HepG2 (cell line): ENCODE results near the gene FHIT. TPM values are rescaled to one million over a fixed set of nuclear protein-coding genes. Genes with fewer than 3 reads are reported as not detected.

Experiments
- ATAC-seq: fragments of 200-7000 bp; cut with Tn5 transposase; 3 replicates; pipeline ENCODE4 v1.9.1; 2020; ENCODE audit warnings: mild to moderate bottlenecking, moderate library complexity
- BruUV-seq: library from RNA; stranded (reverse); fragments of 400-500 nt; replicated peaks from 2 replicates; lab custom pipeline; 2021; lab: Mats Ljungman, UMichigan
- CTCF ChIA-PET: fragments of 300-600 bp; formaldehyde crosslinking; extraction: SDS; loops from one replicate; lab custom pipeline; 2021; ENCODE audit warnings: low total read pairs, inconsistent platforms, low intra/inter-chr PET ratio; lab: Yijun Ruan, JAX
- POLR2A ChIA-PET: fragments of 350-600 bp; sonication (Branson Sonifier 250); formaldehyde crosslinking; loops from one replicate; lab custom pipeline; 2020; ENCODE audit warnings: antibody characterized with exemption, inconsistent platforms; lab: Yijun Ruan, JAX
- DNase-seq: peaks from one replicate; pipeline ENCODE4 v3.0.0-alpha.2; 2015; ENCODE audit warnings: low spot score
- FAIRE-seq: peaks from 3 replicates; lab custom pipeline; 2011; peaks lifted over from hg19 to GRCh38; lab: Jason Lieb, UNC
- H2AFZ ChIP-seq: one replicate; pipeline ENCODE4 v1.6.1; 2011; ENCODE audit warnings: low read length, inconsistent platforms
- H3K27ac ChIP-seq: fragments of 300-600 bp; 3 replicates; pipeline ENCODE4 v1.8.0; 2011; ENCODE audit warnings: mixed run types, mild to moderate bottlenecking, mixed read lengths, low read length, inconsistent platforms; ENCODE audit not compliant: insufficient read depth; ENCODE audit errors: extremely low read length
- H3K27me3 ChIP-seq, 2 experiments: fragments of 200-600 bp in 1 of 2; 2 replicates in 1 of 2; 3 replicates in 1 of 2; pipeline versions ENCODE4 v1.6.0 to v1.8.0; 2011; ENCODE audit warnings: low read length in 2 of 2, mild to moderate bottlenecking in 2 of 2, moderate library complexity in 2 of 2, inconsistent platforms in 1 of 2; ENCODE audit not compliant: insufficient read depth in 2 of 2, control insufficient read depth in 1 of 2
- H3K36me3 ChIP-seq, 2 experiments: fragments of 200-600 bp in 1 of 2; replicated peaks in 1 of 2; 2 replicates in 1 of 2; 3 replicates in 1 of 2; pipeline versions ENCODE4 v1.5.1 to v1.8.0; 2011; ENCODE audit warnings: low read length in 2 of 2, inconsistent platforms in 1 of 2; ENCODE audit not compliant: insufficient read depth in 2 of 2, control insufficient read depth in 1 of 2
- H3K4me1 ChIP-seq: 2 replicates; pipeline ENCODE4 v1.5.1; 2012; ENCODE audit warnings: low read length, inconsistent platforms; ENCODE audit not compliant: insufficient read depth
- H3K4me2 ChIP-seq: 2 replicates; pipeline ENCODE4 v1.6.0; 2011; ENCODE audit warnings: low read depth, low read length, inconsistent platforms
- H3K4me3 ChIP-seq, 3 experiments: fragments of 200-600 bp in 1 of 3; sonication (generic), shearing (Covaris generic) in 1 of 3; replicated peaks in 1 of 3; 2 replicates each; pipeline ENCODE4 v1.5.1; 2011 to 2016; ENCODE audit warnings: low read length in 3 of 3, inconsistent platforms in 2 of 3, low read depth in 2 of 3, mild to moderate bottlenecking in 2 of 3, control low read depth in 1 of 3, mixed read lengths in 1 of 3; ENCODE audit not compliant: insufficient read depth in 1 of 3
- H3K79me2 ChIP-seq: one replicate; pipeline ENCODE4 v1.6.1; 2011; ENCODE audit warnings: low read length, inconsistent platforms; ENCODE audit not compliant: insufficient read depth
- H3K9ac ChIP-seq: 2 replicates; pipeline ENCODE4 v1.6.0; 2011; ENCODE audit warnings: mild to moderate bottlenecking, low read depth, low read length, inconsistent platforms; ENCODE audit not compliant: insufficient read depth
- H3K9me3 ChIP-seq: 2 replicates; pipeline ENCODE4 v1.5.1; 2012; ENCODE audit warnings: mild to moderate bottlenecking, low read length
- H4K20me1 ChIP-seq: 2 replicates; pipeline ENCODE4 v1.6.0; 2011; ENCODE audit warnings: inconsistent platforms, mild to moderate bottlenecking, low read length, moderate library complexity; ENCODE audit not compliant: insufficient read depth
- BRCA1 ChIP-seq: sonication (generic); formaldehyde crosslinking; IDR thresholded peaks from 2 replicates; pipeline ENCODE4 v1.4.0; 2020; ENCODE audit warnings: missing genetic modification reagents
- CHD2 ChIP-seq: IDR thresholded peaks from 2 replicates; pipeline ENCODE4 v1.6.1; 2011; ENCODE audit warnings: low read depth, low read length, improper control_type of control experiment
- GATAD2A ChIP-seq: IDR thresholded peaks from 2 replicates; pipeline ENCODE4 v1.6.1; 2016
- MXD4 ChIP-seq: IDR thresholded peaks from 2 replicates; pipeline ENCODE4 v1.6.1; 2016; ENCODE audit warnings: mild to moderate bottlenecking, missing biosample characterization, missing genetic modification reagents
- RBM22 ChIP-seq: fragments of 200-400 bp; formaldehyde crosslinking; optimal IDR thresholded peaks from 2 replicates; pipeline ENCODE3; 2017; ENCODE audit warnings: mild to moderate bottlenecking, low read length, moderate library complexity
- SMARCE1 ChIP-seq: fragments of 450-650 bp; IDR thresholded peaks from 2 replicates; pipeline ENCODE4 v1.6.1; 2017; ENCODE audit warnings: borderline replicate concordance
- ZC3H13 ChIP-seq: sonication (generic); formaldehyde crosslinking; IDR thresholded peaks from 2 replicates; pipeline ENCODE4 v1.8.1; 2023; ENCODE audit warnings: mild to moderate bottlenecking, missing genetic modification reagents, moderate library complexity
- ZC3H4 ChIP-seq: sonication (generic); formaldehyde crosslinking; IDR thresholded peaks from 2 replicates; pipeline ENCODE4 v1.4.0; 2020; ENCODE audit warnings: missing genetic modification reagents, borderline replicate concordance
- ZNF234 ChIP-seq: sonication (generic); formaldehyde crosslinking; conservative IDR thresholded peaks from 2 replicates; pipeline ENCODE4 v1.5.1; 2020; ENCODE audit warnings: mild to moderate bottlenecking, missing genetic modification reagents
- ZNF749 ChIP-seq: sonication (generic); formaldehyde crosslinking; IDR thresholded peaks from 2 replicates; pipeline ENCODE4 v1.8.0; 2022; ENCODE audit warnings: mild to moderate bottlenecking, missing genetic modification reagents, moderate library complexity, borderline replicate concordance
- ZNF883 ChIP-seq: sonication (generic); formaldehyde crosslinking; IDR thresholded peaks from 2 replicates; pipeline ENCODE4 v1.5.1; 2020; ENCODE audit warnings: mild to moderate bottlenecking, missing genetic modification reagents; ENCODE audit errors: not compliant biosample characterization
- WGBS: methylation state at CpG from one replicate; pipeline ENCODE4 v1.1.6; 2017; ENCODE audit warnings: low lambda C conversion rate; 5-methylcytosine and 5-hydroxymethylcytosine counted together
- in situ Hi-C: cut with HindIII; loops from 2 replicates; pipeline ENCODE4 v1.10.0; 2017; ENCODE audit warnings: low pct_unique_long_range_greater_than_20kb; ENCODE audit not compliant: extremely low pct_ligation_motif_present
- intact Hi-C: fragments of 100-400 bp; cut with micrococcal nuclease; formaldehyde crosslinking; loops from one replicate; pipeline ENCODE4 v1.10.0; 2022; ENCODE audit not compliant: unreplicated experiment
- polyA plus RNA-seq, 8 experiments: library from polyadenylated mRNA; depleted of rRNA in 3 of 8; stranded (reverse) in 7 of 8; unstranded in 1 of 8; fragments of >200 nt; fragmentation: Illumina TruSeq in 4 of 8; extraction: Trizol in 4 of 8; gene quantifications; 2 replicates each; pipeline versions ENCODE4 v1.2.1 to v1.2.3, GENCODE V29; 2011 to 2016; ENCODE audit warnings: low read depth in 4 of 8, missing spikeins in 1 of 8, mixed read lengths in 1 of 8; ENCODE audit not compliant: insufficient read depth in 1 of 8
- total RNA-seq, 5 experiments: library from RNA; depleted of rRNA; stranded (reverse); fragments of >200 nt; fragmentation: Illumina TruSeq; extraction: Trizol; gene quantifications; 2 replicates each; pipeline ENCODE4 v1.2.3, GENCODE V29; 2016; ENCODE audit warnings: low read depth in 1 of 5
- TF ChIP-seq, protein P1 (sequence below): sonication (generic); formaldehyde crosslinking; conservative IDR thresholded peaks from 2 replicates; pipeline ENCODE4 v1.4.0; 2020; ENCODE audit warnings: missing genetic modification reagents
- TF ChIP-seq, protein P2 (sequence below): sonication (generic); formaldehyde crosslinking; IDR thresholded peaks from 2 replicates; pipeline ENCODE4 v1.5.1; 2020; ENCODE audit warnings: missing genetic modification reagents, mild to moderate bottlenecking, borderline replicate concordance

Gene FHIT
- total and polyA plus RNA-seq, 2 of the 13 experiments (the other 11 are each of a cell fraction or from before 2014, with no cell fraction given) = 4.0 to 4.6 TPM

DNA sequence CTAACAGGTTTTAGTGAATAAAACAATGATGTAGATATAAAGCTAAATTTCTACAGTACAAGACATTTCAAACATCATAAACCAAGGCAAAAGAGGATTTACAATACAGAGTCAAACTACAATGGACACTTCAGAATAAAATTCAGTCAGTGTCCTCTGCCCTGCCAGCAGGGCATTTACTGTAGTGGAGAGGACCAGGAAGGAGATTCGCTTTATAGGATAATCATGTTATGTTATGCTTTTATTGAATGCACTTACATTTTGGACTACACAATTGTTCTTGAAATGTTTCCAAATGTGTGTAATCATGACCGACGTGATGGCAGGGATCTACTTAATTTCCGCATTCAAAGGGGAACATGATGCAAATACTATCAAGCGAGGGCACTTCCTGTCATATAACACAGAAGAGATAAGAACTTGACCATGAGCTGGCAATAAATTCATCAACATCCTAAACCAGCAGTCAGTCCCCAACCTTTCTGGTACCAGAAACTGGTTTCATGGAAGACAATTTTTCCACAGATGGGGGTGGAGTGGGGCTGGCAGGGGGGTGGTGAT is 925.6 kb downstream of the FHIT start:
- Histone ChIP-seq H3K9ac (no peak overlapping the region), H3K27ac (no peak overlapping the region), H4K20me1 (no peaks in the 10 kb centered on the region), H3K9me3 (no peaks in the 10 kb centered on the region), H3K4me3 (no peak overlapping the region), H3K79me2 (no peaks in the 10 kb centered on the region), H2AFZ (no peak overlapping the region), H3K36me3 (no peaks in the 10 kb centered on the region), H3K27me3 (no peaks in the 10 kb centered on the region), H3K4me1 (no peaks in the 10 kb centered on the region), H3K4me2 (no peak overlapping the region)
- no peak for TF ChIP-seq BRCA1 (CRISPR knock-in tag)
- no peak for DNase-seq
- ChIA-PET POLR2A (no interaction called here), CTCF (no interaction called here)
- FAIRE-seq = no peak
- no TSS peak for BruUV-seq
- intact Hi-C loops = no loop called here
- WGBS = 81% methylated on average over 5 of the region's 5 CpGs
- ATAC-seq = no peak
- in situ Hi-C loops = no loop called here

DNA sequence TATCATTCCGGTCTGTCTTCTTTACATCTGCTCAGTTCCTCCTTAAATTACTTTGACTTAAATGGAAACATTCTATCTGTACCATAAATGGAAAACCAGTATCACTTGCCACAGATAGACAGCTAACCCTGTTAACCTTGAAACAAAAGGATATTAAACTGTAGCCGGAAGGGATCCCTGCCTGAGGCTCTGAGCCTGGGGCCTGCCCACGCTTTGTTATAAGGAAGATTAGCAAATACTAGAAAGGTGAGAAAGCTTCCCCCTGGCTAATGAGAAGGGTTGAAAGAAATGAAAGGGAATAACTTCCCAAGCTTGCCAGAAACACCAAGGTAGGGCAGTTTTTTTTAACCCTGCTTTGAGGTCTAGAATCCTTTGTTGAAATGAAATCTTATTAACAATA is 927.6 kb downstream of the FHIT start:
- ATAC-seq = no peak
- BruUV-seq = no TSS peak
- 50% methylated on average over 3 of the region's 3 CpGs for WGBS

More for the DNA sequence above, 927.6 kb downstream of the FHIT start:
- H3K27ac ChIP-seq = no peak overlapping the region
- TF ChIP-seq, protein P1, sequence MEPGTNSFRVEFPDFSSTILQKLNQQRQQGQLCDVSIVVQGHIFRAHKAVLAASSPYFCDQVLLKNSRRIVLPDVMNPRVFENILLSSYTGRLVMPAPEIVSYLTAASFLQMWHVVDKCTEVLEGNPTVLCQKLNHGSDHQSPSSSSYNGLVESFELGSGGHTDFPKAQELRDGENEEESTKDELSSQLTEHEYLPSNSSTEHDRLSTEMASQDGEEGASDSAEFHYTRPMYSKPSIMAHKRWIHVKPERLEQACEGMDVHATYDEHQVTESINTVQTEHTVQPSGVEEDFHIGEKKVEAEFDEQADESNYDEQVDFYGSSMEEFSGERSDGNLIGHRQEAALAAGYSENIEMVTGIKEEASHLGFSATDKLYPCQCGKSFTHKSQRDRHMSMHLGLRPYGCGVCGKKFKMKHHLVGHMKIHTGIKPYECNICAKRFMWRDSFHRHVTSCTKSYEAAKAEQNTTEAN (CRISPR knock-in tag) = no peak
- TF ChIP-seq ZNF749 (CRISPR knock-in tag) = no peak
- no peak for TF ChIP-seq ZNF883 (CRISPR knock-in tag)
- no peak for TF ChIP-seq MXD4 (CRISPR knock-in tag)
- TF ChIP-seq, protein P2, sequence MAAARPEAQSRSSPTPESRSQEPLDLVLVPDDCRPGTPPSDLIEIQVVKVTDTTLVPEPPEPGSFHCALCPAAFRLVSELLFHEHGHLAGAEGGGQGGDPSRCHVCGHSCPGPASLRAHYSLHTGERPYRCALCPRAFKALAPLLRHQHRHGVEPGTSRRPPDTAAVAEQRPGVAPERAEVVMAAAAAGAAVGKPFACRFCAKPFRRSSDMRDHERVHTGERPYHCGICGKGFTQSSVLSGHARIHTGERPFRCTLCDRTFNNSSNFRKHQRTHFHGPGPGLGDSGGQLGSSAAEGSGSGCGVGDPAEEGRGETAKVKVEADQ (CRISPR knock-in tag) = no peak
- TF ChIP-seq ZC3H13 = no peak
- TF ChIP-seq ZNF234 (CRISPR knock-in tag) = no peak
- TF ChIP-seq ZC3H4 (CRISPR knock-in tag) = no peak
- no peak for TF ChIP-seq SMARCE1
- no peak for TF ChIP-seq GATAD2A
- no peak for TF ChIP-seq RBM22
- no peak for TF ChIP-seq CHD2
- H3K4me3 ChIP-seq = no peak overlapping the region
- CTCF ChIA-PET = no interaction called here
- POLR2A ChIA-PET = no interaction called here
- no peak overlapping the region for H3K9ac ChIP-seq
- FAIRE-seq (no peak), DNase-seq (no peak)
- in situ Hi-C loops = no loop called here
- intact Hi-C loops = no loop called here
- H3K4me2 ChIP-seq = no peak overlapping the region
- H3K4me1 ChIP-seq = no peaks in the 10 kb centered on the region
- no peaks in the 10 kb centered on the region for H4K20me1 ChIP-seq
- H3K36me3 ChIP-seq = no peaks in the 10 kb centered on the region
- no peaks in the 10 kb centered on the region for H3K27me3 ChIP-seq
- H3K9me3 ChIP-seq = no peaks in the 10 kb centered on the region
- no peak overlapping the region for H2AFZ ChIP-seq
- H3K79me2 ChIP-seq = no peaks in the 10 kb centered on the region
